ENCODE measurements around the gene TENM4. TPM values are rescaled to one million over a fixed set of nuclear protein-coding genes. Genes with fewer than 3 reads are reported as not detected.

TENM4 gene
- total and polyA plus RNA-seq, 2 of the 13 experiments (the other 11 are each of a cell fraction or from before 2014, with no cell fraction given), result not detected

- no peak overlapping the region for H3K4me2 ChIP-seq (ENCODE audit: low read depth, low read length)
- no peak for DNase-seq (ENCODE audit: low spot score)
These were observed 241.0 kb downstream of the TENM4 start for GRCh38 chr11:79199729-79200354.

More at GRCh38 chr11:79199729-79200354, 241.0 kb downstream of the TENM4 start:
- H3K27ac ChIP-seq (ENCODE audit: extremely low read length, insufficient read depth, low read length), result no peak overlapping the region
- intact Hi-C loops (cut with micrococcal nuclease; ENCODE audit: unreplicated experiment) (no loop called here), in situ Hi-C loops (cut with HindIII; ENCODE audit: extremely low pct_ligation_motif_present, low pct_unique_long_range_greater_than_20kb) (no loop called here)
- no peak overlapping the region for H3K4me3 ChIP-seq (replicated peaks in 1 of 3; ENCODE audit: insufficient read depth in 1 of 3, low read depth in 2 of 3, low read length in 3 of 3)
- no peak for FAIRE-seq
- no peaks in the 10 kb centered on the region for H3K4me1 ChIP-seq (ENCODE audit: insufficient read depth, low read length)
- ATAC-seq, result no peak
- H3K36me3 ChIP-seq (replicated peaks in 1 of 2; ENCODE audit: control insufficient read depth in 1 of 2, insufficient read depth in 2 of 2, low read length in 2 of 2), result no peaks in the 10 kb centered on the region
- TF ChIP-seq FOXA1 (IDR thresholded peaks at IDR 0.05) (no peak), FOXA1 (CRISPR knock-in tag; IDR thresholded peaks at IDR 0.05) (no peak), PTBP1 (IDR thresholded peaks at IDR 0.05; ENCODE audit: low read depth, low read length, poor library complexity, severe bottlenecking) (no peak), ZNF18 (CRISPR knock-in tag; IDR thresholded peaks at IDR 0.05; ENCODE audit: insufficient replicate concordance) (no peak), U2AF2 (IDR thresholded peaks at IDR 0.05; ENCODE audit: low read depth, low read length) (no peak), ATF7-NPFF (CRISPR knock-in tag; IDR thresholded peaks at IDR 0.05; ENCODE audit: low read depth) (no peak), PHF20 (CRISPR knock-in tag; IDR thresholded peaks at IDR 0.05) (no peak), ZNF83 (CRISPR knock-in tag; IDR thresholded peaks at IDR 0.05; ENCODE audit: borderline replicate concordance) (no peak), ZNF296 (CRISPR knock-in tag; conservative IDR thresholded peaks at IDR 0.05) (no peak), FOXK2 (IDR thresholded peaks at IDR 0.05) (no peak), SP2 (CRISPR knock-in tag; IDR thresholded peaks at IDR 0.05) (no peak), ZNF879 (CRISPR knock-in tag; IDR thresholded peaks at IDR 0.05) (no peak), ZNF564 (CRISPR knock-in tag; IDR thresholded peaks at IDR 0.05) (no peak), MTA1 (CRISPR knock-in tag; IDR thresholded peaks at IDR 0.05; ENCODE audit: borderline replicate concordance) (no peak), ZNF34 (CRISPR knock-in tag; IDR thresholded peaks at IDR 0.05; ENCODE audit: borderline replicate concordance) (no peak), AGO2 (optimal IDR thresholded peaks at IDR 0.05; ENCODE audit: low read depth, low read length) (no peak), ZNF460 (CRISPR knock-in tag; IDR thresholded peaks at IDR 0.05; ENCODE audit: borderline replicate concordance) (no peak), KAT8 (CRISPR knock-in tag; IDR thresholded peaks at IDR 0.05) (no peak), ZNF639 (CRISPR knock-in tag; conservative IDR thresholded peaks at IDR 0.05) (no peak)
- CTCF ChIA-PET (ENCODE audit: low intra/inter-chr PET ratio, low total read pairs), result no interaction called here
- no peaks in the 10 kb centered on the region for H3K79me2 ChIP-seq (ENCODE audit: insufficient read depth, low read length)
- no peak overlapping the region for H2AFZ ChIP-seq (ENCODE audit: low read length)
- no peaks in the 10 kb centered on the region for H4K20me1 ChIP-seq (ENCODE audit: insufficient read depth, low read length)
- H3K9ac ChIP-seq (ENCODE audit: insufficient read depth, low read depth, low read length), result no peak overlapping the region
- peaks cover 0 to 7% of the 10 kb centered on the region in 2 experiments; a peak in 1 of 5 replicates for H3K27me3 ChIP-seq (ENCODE audit: control insufficient read depth in 1 of 2, insufficient read depth in 2 of 2, low read length in 2 of 2)
- no TSS peak for BruUV-seq (replicated peaks)
- POLR2A ChIA-PET, result no interaction called here
- H3K9me3 ChIP-seq (ENCODE audit: low read length), result no peaks in the 10 kb centered on the region
- WGBS (ENCODE audit: low lambda C conversion rate), result 15% methylated on average over 5 of the region's 7 CpGs

Data from HepG2 (cell line).